ENCODE results near the gene RNF149. TPM values are rescaled to one million over a fixed set of nuclear protein-coding genes. Genes with fewer than 3 reads are reported as not detected.
A peak's percentile ranks its signal among the peaks of the same experiment; 100 is the strongest.
"Not testable (repeated sequence)": the region's sequence is repeated elsewhere in the genome, so short reads cannot be mapped to it uniquely, and the experiment has no call there.

RNF149 gene
- total and polyA plus RNA-seq, 2 experiments from 2014 or later, result 38.8 to 47.6 TPM

DNA sequence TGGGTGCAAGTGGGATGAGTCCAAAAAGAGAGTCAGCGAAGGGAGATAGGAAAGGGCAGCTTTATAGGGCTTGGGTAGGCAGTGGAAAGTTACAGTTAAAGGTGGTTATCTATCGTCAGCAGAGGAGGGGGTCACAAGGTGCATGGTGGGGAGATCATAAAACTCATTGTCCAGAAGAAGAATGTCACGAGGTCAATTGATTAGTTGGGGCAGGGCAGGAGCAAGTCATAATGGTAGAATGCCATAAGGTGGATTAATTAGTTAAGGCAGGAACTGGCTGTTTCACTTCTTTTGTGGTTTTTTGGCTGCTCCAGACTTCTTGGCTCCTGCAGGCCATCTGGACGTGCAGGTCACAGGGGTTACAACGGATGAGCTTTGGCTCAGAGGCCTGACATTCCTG, 59.7 kb downstream of the RNF149 start:
- not testable (repeated sequence) for H3K36me3 Mint-ChIP-seq (ENCODE audit: low read depth); H3K79me2 ChIP-seq (replicated peaks; ENCODE audit: insufficient read depth); H3K4me3 ChIP-seq; H3K4me3 Mint-ChIP-seq; H3K9me3 Mint-ChIP-seq; H3F3A ChIP-seq (replicated peaks; ENCODE audit: low read depth); H3K9me2 ChIP-seq (ENCODE audit: insufficient read depth); H2AFZ ChIP-seq; H4K20me1 ChIP-seq (replicated peaks; ENCODE audit: insufficient read depth); H3K27ac ChIP-seq (ENCODE audit: low read depth); ATAC-seq; DNase-seq (ENCODE audit: low spot score); H3K36me3 ChIP-seq (ENCODE audit: insufficient read depth); H3K27me3 ChIP-seq (ENCODE audit: insufficient read depth); H3K4me2 ChIP-seq
- peaks cover 38% of the 10 kb centered on the region for H3K4me1 Mint-ChIP-seq
- H3K27me3 Mint-ChIP-seq (ENCODE audit: insufficient read depth, low read depth, poor library complexity), result peaks cover 12% of the 10 kb centered on the region
- peak overlapping the region; percentile 54 for H3K27ac Mint-ChIP-seq
- H3K4me1 ChIP-seq (ENCODE audit: insufficient read depth), result peaks cover 20% of the 10 kb centered on the region

DNA sequence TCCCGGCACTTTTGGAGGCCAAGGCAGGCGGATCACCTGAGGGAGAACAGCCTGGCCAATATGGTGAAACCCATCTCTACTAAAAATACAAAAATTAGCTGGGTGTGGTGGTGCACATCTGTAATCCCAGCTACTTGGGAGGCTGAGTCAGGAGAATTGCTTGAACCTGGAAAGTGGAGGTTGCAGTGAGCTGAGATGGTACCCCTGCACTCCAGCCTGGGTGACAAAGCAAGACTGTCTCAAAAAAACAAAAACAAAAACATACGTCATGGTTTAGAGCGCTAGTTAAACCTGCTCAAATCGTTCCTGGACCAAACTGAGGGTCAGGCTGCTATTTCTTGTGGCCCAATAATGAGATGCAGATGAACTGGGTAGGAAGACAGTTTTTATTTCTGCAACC, 63.0 kb downstream of the RNF149 start:
- H3K9me2 ChIP-seq (ENCODE audit: insufficient read depth); H3K27me3 Mint-ChIP-seq (ENCODE audit: insufficient read depth, low read depth, poor library complexity); H3K4me2 ChIP-seq; DNase-seq (ENCODE audit: low spot score); H4K20me1 ChIP-seq (replicated peaks; ENCODE audit: insufficient read depth); H3K27ac Mint-ChIP-seq; H3K9me3 Mint-ChIP-seq; H3K36me3 Mint-ChIP-seq (ENCODE audit: low read depth); H2AFZ ChIP-seq; H3K36me3 ChIP-seq (ENCODE audit: insufficient read depth); H3K27me3 ChIP-seq (ENCODE audit: insufficient read depth); H3K79me2 ChIP-seq (replicated peaks; ENCODE audit: insufficient read depth); ATAC-seq; H3F3A ChIP-seq (replicated peaks; ENCODE audit: low read depth); H3K27ac ChIP-seq (ENCODE audit: low read depth); H3K4me3 ChIP-seq; H3K4me3 Mint-ChIP-seq: not testable (repeated sequence)
- peaks cover 32% of the 10 kb centered on the region for H3K4me1 Mint-ChIP-seq
- H3K4me1 ChIP-seq (ENCODE audit: insufficient read depth), result peaks cover 10% of the 10 kb centered on the region

DNA sequence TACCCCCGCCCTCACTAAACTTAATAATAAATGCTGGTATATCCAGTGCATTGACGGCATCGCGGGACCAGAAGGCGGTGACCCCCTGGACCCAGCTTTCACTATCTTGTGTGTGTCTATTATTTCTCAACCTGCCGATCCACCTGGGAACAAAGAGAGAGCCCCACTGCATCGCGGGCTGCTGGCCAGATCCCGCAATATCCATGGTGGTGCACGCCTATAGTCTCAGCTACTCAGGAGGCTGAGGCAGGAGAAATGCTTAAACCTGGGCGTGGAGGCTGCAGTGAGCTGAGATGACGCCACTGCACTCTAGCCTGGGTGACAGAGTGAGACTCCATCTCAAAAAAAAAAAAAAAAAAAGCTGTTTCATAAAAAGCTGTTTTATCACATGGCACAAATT, 63.6 kb downstream of the RNF149 start:
- H3K4me1 ChIP-seq (ENCODE audit: insufficient read depth); H3K27ac ChIP-seq (ENCODE audit: low read depth); DNase-seq (ENCODE audit: low spot score); H3K36me3 ChIP-seq (ENCODE audit: insufficient read depth); H3K9me2 ChIP-seq (ENCODE audit: insufficient read depth); H3K4me3 ChIP-seq; H3K36me3 Mint-ChIP-seq (ENCODE audit: low read depth); H4K20me1 ChIP-seq (replicated peaks; ENCODE audit: insufficient read depth); H3K27me3 ChIP-seq (ENCODE audit: insufficient read depth); H3K79me2 ChIP-seq (replicated peaks; ENCODE audit: insufficient read depth); H3K4me2 ChIP-seq; H3F3A ChIP-seq (replicated peaks; ENCODE audit: low read depth); H3K4me3 Mint-ChIP-seq; H3K9me3 Mint-ChIP-seq; ATAC-seq; H3K27ac Mint-ChIP-seq; H2AFZ ChIP-seq; H3K27me3 Mint-ChIP-seq (ENCODE audit: insufficient read depth, low read depth, poor library complexity): not testable (repeated sequence)
- H3K4me1 Mint-ChIP-seq, result peaks cover 35% of the 10 kb centered on the region

DNA sequence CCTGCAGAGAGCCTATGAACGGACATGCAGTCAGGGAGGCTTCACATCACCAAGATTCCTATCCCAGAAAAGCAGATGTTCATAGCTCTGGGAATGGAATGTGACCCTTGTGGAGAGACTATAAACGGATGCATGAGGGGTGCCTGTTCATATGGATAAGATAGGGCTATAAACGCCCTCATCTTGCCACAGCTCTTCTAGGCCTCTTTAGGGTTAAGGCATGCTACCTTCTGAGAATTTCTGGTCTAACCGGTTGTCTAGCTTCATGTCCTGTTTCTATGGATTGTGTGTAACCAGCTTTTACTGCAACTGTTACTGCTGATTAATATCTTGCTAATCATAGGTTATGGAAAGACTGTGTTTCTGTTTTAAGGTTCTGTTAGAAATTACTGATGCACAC, 64.1 kb downstream of the RNF149 start:
- not testable (repeated sequence) for H3K4me3 ChIP-seq; H3K9me3 Mint-ChIP-seq; ATAC-seq; H3F3A ChIP-seq (replicated peaks; ENCODE audit: low read depth); H3K4me1 ChIP-seq (ENCODE audit: insufficient read depth); H3K4me2 ChIP-seq; H2AFZ ChIP-seq; H3K4me3 Mint-ChIP-seq; H3K79me2 ChIP-seq (replicated peaks; ENCODE audit: insufficient read depth); DNase-seq (ENCODE audit: low spot score); H3K27ac Mint-ChIP-seq; H3K36me3 ChIP-seq (ENCODE audit: insufficient read depth); H3K27me3 ChIP-seq (ENCODE audit: insufficient read depth); H4K20me1 ChIP-seq (replicated peaks; ENCODE audit: insufficient read depth); H3K36me3 Mint-ChIP-seq (ENCODE audit: low read depth); H3K9me2 ChIP-seq (ENCODE audit: insufficient read depth); H3K27me3 Mint-ChIP-seq (ENCODE audit: insufficient read depth, low read depth, poor library complexity); H3K27ac ChIP-seq (ENCODE audit: low read depth)
- H3K4me1 Mint-ChIP-seq, result peaks cover 31% of the 10 kb centered on the region

DNA sequence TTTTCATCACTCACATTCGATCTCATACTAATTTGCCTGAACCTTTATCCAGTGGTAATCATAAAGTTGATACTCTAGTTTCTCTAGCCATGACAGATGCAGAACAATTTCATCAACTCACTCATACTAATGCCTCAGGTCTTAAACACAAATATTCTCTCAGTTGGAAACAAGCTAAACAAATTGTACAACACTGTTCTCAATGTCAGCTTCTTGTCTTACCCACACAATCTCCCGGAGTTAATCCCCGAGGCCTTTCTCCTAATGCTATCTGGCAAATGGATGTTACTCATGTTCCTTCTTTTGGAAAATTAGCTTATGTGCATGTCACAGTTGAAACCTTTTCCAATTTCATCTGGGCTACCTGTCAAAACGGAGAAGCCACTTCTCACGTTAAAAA, 67.3 kb downstream of the RNF149 start:
- Histone ChIP-seq H3K9me2 (ENCODE audit: insufficient read depth) (no peaks in the 10 kb centered on the region), H4K20me1 (replicated peaks; ENCODE audit: insufficient read depth) (no peaks in the 10 kb centered on the region), H2AFZ (no peak overlapping the region), H3K27me3 (ENCODE audit: insufficient read depth) (no peaks in the 10 kb centered on the region), H3K4me1 (ENCODE audit: insufficient read depth) (no peaks in the 10 kb centered on the region), H3K4me3 (no peak overlapping the region), H3K36me3 (ENCODE audit: insufficient read depth) (no peaks in the 10 kb centered on the region), H3K27ac (ENCODE audit: low read depth) (no peak overlapping the region), H3K79me2 (replicated peaks; ENCODE audit: insufficient read depth) (no peaks in the 10 kb centered on the region), H3K4me2 (no peak overlapping the region), H3F3A (replicated peaks; ENCODE audit: low read depth) (no peaks in the 10 kb centered on the region)
- Mint-ChIP-seq H3K9me3 (peaks cover 7% of the 10 kb centered on the region; the same call in 2 of the 3 replicates), H3K27me3 (ENCODE audit: insufficient read depth, low read depth, poor library complexity) (no peaks in the 10 kb centered on the region), H3K4me1 (peaks cover 23% of the 10 kb centered on the region), H3K27ac (no peak overlapping the region), H3K4me3 (no peak overlapping the region), H3K36me3 (ENCODE audit: low read depth) (peaks cover under 1% of the 10 kb centered on the region; the same call in 1 of the 3 replicates)
- DNase-seq (ENCODE audit: low spot score) (no peak), ATAC-seq (no peak)
- no peak for TF ChIP-seq POLR2AphosphoS5 (IDR thresholded peaks at IDR 0.05; ENCODE audit: low read depth)
- no peak for TF ChIP-seq CREB1 (CRISPR knock-in tag; IDR thresholded peaks at IDR 0.05; ENCODE audit: low read depth)
- TF ChIP-seq STAT1 (IDR thresholded peaks at IDR 0.05; ENCODE audit: unreplicated experiment), result no peak
- TF ChIP-seq NANOG (IDR thresholded peaks at IDR 0.05; ENCODE audit: borderline replicate concordance), result no peak
- no peak for TF ChIP-seq EZH2phosphoT487 (IDR thresholded peaks at IDR 0.05; ENCODE audit: unreplicated experiment)
- TF ChIP-seq ZNF114 (CRISPR knock-in tag; IDR thresholded peaks at IDR 0.05), result no peak
- TF ChIP-seq JUNB (IDR thresholded peaks at IDR 0.05; ENCODE audit: unreplicated experiment), result no peak
- TF ChIP-seq, protein P1, sequence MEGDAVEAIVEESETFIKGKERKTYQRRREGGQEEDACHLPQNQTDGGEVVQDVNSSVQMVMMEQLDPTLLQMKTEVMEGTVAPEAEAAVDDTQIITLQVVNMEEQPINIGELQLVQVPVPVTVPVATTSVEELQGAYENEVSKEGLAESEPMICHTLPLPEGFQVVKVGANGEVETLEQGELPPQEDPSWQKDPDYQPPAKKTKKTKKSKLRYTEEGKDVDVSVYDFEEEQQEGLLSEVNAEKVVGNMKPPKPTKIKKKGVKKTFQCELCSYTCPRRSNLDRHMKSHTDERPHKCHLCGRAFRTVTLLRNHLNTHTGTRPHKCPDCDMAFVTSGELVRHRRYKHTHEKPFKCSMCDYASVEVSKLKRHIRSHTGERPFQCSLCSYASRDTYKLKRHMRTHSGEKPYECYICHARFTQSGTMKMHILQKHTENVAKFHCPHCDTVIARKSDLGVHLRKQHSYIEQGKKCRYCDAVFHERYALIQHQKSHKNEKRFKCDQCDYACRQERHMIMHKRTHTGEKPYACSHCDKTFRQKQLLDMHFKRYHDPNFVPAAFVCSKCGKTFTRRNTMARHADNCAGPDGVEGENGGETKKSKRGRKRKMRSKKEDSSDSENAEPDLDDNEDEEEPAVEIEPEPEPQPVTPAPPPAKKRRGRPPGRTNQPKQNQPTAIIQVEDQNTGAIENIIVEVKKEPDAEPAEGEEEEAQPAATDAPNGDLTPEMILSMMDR (conservative IDR thresholded peaks at IDR 0.05; ENCODE audit: low read depth in 2 of 2), result no peak
- TF ChIP-seq, protein P2, sequence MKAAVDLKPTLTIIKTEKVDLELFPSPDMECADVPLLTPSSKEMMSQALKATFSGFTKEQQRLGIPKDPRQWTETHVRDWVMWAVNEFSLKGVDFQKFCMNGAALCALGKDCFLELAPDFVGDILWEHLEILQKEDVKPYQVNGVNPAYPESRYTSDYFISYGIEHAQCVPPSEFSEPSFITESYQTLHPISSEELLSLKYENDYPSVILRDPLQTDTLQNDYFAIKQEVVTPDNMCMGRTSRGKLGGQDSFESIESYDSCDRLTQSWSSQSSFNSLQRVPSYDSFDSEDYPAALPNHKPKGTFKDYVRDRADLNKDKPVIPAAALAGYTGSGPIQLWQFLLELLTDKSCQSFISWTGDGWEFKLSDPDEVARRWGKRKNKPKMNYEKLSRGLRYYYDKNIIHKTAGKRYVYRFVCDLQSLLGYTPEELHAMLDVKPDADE (IDR thresholded peaks at IDR 0.05), result no peak
